Measurements from ENCODE around the gene ZIC4.

Gene ZIC4

GRCh38 chr3:147404800-147405230, 1.5 kb downstream of the ZIC4 start:
- no peak for DNase-seq

DNA sequence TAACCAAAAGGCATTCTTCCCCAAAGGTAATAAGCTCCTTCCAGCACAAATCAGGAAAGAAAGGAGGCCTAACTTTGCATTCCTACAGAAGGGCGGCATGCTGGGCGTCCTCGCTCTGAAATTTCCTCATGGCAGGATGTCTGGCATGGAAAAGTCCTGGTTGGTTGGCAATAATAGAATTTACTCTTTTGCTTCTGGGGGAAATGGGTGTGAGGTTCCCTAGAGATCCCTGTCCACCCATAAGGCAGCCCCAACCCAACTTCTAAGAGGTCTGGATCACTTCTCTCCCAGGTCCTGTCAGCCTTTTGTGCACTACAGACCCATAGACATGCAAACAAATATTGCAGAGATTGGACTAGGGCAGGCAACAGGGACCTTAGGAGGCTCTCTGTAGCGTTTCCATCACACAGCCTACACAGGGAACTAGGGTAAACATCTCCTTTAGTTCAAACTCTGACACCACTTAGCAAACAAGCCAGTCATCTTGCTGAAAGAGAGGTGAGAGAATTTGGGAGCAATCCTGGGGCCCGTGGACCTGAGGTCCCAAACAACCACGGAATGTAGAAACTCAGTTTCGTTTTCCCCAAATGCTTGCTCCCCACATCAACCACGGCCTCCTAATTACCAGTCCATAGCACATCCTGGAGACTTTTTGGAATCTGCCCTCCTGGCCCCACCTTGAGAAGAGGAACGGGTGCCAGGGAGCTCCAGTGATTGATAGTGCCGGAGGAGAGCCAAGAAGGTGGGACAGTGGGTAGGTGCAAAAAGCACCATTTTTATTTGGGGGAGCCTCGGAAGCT, 2.1 kb downstream of the ZIC4 start:
- no peak for DNase-seq

DNA sequence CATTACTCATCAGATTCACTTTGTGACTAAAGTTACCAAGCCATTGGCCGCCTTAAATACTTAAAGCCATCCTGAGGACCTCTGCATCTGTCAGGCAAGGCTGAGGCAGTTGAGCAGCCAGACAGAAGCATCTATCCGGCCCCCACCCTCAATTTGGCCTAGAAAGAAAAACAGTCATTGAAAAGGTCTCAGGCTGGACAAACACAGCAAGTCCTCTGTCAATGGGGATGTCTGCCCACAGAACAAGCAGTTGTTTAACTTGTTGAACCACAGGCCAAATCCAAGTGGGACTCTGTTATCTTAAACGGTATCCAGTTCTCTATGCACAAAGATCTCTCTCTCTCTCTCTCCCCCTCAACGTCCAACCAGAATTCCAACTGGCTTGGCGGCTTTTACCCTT, 2.8 kb downstream of the ZIC4 start:
- DNase-seq = no peak

DNA sequence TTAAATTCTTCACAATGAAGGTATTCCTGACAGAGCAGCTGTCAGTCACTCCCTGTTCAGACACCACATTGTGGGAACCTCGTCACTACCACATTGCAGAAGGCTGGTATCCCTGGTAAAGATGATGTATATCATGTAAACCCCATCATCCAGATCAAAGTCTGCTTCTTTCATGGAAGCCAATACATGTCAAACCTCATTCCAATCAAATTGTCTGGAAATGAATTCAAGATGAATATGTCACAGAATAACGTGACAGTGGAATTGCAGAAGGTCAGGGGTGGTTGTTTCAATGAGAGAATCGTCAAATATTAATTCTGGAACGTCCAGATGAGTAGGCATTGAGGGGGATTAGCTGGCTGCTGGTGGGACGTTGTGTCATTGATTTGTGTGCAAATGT, 4.2 kb downstream of the ZIC4 start:
- DNase-seq = no peak

GRCh38 chr3:147401421-147401820, 4.9 kb downstream of the ZIC4 start:
- DNase-seq = no peak

DNA sequence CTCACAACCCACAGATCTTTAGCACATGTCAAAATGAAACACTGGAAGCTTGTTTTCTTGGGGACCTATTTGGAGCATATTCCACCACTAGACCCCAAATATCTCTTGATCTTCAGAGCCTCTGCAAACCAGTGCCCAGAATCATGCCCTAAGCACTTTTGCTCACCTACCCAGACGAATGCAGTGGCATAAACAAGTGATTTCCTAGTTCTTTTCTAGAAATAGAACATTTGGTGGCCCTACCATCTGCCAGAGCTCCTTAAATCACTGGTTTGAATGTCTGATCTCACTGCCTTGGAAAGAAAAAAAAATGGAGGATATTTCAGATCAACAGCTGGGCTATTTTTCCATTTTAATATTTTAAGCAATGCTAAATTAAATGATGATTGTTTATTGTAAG, 5.3 kb downstream of the ZIC4 start:
- no peak for DNase-seq

- DNase-seq = no peak
Measured at GRCh38 chr3:147400111-147400510, 6.2 kb downstream of the ZIC4 start.

GRCh38 chr3:147398813-147399534, 7.4 kb downstream of the ZIC4 start:
- DNase-seq = no peak

- DNase-seq = no peak
Measured at GRCh38 chr3:147397875-147398812, 8.2 kb downstream of the ZIC4 start.

DNA sequence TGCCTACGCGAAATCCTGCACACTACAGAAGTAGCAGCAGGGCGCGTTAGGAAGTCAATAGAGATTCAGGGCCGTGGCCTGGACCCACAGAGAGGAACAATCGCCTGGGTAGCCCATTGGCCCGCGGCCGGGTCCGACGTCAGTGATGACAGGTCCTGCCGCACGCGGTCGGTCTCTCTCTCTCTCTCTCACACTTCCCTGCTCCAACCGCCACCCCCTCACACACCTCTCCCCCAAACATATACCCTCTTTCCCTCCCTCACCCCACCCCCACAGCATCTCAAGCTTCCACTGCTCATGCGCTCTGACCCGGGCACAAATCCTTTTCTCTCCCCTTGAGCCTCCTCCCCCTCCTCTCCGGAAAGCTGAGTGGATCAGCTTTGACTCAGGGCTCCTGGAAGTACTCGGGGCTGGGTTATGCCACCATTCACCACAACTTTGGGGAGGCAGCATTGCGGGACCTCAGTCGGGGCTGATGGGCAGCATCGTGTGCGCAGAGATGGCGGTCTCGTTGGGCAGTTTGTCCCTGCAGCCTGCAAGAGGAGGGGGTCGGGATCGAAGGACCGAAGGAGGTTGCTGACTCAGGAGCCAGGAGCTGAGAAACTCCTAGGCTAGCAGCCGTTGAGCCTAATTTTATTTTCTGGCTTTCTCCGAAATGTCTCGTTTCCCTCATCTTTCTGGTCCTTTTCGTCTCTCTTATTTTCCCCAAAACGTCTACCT, 9.0 kb downstream of the ZIC4 start:
- no peak for DNase-seq

DNA sequence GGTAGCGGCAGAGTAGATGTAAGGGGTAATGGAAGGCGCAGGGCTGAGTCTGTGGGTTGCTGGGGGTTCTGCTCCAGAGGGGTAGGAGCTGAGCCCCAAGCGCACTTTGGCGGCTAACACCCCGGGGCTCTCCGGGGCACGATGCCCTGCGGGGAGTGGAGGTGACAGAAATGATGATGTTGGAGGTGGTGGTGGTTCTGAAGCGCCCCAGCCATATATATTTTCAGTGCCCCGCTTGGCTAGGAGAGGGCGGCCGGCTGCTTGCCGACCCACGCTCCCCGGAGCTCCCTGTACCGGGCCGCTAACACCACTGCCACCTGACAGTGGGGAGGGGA, 9.7 kb downstream of the ZIC4 start:
- no peak for DNase-seq

DNA sequence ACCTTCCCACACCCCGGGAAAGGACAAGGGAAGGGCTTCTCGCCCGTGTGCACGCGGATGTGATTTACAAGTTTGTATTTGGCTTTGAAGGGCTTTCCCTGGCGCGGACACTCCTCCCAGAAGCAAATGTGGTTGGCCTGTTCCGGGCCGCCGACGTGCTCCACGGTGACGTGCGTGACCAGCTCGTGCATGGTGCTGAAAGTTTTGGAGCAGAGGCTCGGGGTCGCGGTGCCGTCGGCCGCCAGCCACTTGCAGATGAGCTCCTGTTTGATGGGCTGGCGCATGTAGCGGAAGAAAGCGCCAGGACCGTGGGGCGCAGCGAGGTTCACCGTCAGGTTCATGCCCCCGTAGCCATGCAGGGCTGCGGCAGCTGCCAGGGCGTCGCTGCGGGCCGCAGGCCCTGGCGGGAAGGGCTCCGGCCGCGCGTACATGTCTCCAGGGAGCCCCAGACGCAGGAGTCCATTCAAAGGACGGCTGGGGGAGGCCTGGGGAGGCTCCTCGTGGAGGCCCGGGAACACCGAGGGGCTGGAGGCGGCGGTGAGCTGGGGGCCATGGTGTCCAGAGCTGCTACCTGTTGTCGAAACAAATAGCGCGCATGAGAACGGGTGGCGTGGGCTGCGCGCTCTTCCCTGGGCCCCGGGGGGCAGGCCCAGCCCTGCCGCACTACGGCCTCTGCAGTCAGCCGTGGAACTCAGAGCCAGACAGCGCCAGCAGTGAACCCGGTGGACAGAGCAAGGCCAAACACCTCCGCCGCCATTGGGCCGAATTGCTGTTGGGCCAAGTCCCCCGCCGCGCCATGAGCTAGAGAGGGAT, 10.2 kb downstream of the ZIC4 start:
- DNase-seq = no peak

DNA sequence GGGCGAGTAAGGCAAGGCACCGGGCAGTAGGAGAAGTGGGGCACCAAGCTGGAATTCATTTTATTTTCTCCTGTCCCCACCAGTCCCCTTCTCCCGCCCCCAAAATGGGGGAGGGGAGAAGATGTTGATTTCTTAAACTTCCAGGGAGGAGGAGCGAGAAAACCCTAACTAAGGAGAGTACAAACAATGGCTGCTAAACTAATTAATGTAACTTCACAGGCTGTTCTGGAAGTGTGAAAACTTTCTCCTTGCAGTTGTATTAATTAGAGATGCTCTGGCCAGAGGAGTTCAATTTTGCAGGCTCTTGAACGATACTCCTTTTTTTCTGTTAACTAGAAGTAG, 11.5 kb downstream of the ZIC4 start:
- DNase-seq = no peak

DNA sequence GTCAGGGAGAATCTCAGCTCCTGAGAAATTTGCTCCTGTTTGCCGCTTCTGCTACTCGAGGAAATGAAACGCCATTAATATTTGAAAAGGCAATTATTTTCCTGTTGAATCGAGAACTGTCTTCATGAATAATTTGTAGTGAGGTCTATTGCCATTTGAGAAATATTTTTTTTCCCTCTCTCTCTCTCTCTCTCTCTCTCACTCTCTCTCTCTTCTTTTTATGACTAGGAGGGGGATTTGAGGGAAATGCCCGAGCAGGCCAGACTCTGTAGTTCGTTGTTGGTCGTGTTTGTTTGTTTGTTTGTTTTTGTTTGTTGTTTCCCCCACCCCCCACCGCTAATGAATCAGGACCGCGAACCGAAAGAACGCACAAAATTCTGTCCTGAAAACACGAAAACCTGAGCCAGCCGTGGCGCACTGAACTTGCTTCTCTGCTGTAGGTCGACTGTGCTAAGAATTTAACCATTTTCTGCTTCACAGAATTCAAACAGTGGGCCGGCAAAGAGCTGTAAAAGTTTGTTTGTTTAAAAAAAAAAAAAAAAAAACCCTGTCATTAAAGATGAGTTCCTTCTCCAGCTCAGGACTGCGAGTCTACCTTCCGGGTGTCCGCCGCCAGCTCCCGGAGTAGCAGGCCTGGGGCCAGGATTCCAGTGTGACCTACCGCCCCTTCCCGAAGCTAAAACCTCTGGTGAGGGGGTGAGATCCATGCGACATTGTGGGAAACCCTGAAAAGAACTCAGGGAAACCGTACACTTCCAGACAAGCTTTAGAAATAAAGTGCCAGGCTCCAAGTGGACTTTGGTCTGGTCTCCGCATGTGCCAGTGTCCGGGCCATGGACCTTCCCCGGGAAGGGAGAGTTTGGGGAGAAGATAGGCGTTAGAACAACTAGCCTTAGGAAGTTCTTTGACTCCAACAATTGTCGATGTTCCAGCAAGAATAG, 12.1 kb downstream of the ZIC4 start:
- DNase-seq = no peak

DNA sequence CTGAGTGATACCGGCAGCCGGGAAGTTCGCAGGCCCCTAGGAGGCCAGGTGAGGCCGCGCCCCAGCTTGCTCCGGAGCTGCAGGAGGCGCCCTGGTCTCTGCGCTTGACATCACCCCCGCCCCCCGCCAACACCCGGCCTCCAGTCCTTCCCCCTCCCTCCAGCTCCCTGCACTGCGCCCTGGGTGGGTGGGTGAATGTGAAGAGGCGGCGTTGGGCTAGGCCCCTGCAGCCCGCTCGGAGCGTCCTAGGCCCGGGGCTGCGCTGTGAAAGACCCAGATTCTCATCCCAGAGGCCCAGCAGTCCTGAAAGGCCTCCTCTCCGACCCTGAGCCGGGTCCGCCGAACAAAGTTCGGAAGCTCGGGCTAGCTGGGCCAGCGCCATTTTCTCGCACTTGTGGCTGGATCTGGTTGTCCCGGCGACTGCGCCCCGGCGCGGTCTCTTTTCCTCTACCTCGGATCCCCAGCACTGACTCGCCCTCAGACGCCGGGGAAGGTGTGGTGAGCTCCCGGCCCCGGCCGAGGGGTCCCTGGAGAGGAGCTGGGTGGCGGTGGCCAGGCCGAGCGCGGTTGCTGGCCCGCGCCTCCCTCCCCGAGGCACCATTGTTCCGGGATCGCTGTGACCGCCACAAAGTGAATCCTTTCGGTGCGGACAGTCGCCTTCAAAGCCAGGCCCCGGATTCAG, 12.9 kb downstream of the ZIC4 start:
- no peak for DNase-seq

DNA sequence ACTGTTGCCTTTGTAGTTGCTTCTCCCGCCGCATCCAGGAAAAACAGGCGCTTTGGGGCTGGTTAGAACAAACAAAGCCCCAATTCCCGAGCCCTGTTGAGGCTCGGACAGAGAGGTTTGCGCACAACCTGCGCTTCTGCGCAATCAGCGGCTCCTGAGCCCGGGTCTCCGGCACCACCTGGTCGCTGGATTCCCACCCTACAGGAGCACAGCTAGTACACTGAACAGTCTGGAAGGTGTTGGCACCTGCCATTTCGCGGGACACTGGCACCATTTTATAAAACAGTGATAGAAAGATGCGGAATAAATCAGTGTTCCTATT, 13.8 kb downstream of the ZIC4 start:
- DNase-seq = no peak

GRCh38 chr3:147391781-147392624, 14.3 kb downstream of the ZIC4 start:
- no peak for DNase-seq

- DNase-seq = no peak
Measured at GRCh38 chr3:147390589-147391569, 15.5 kb downstream of the ZIC4 start.
